HG03135 (cell line): ENCODE data around the gene GRAMD1B.
A peak's percentile ranks its signal among the peaks of the same experiment; 100 is the strongest.
"Not testable (repeated sequence)": the region's sequence is repeated elsewhere in the genome, so short reads cannot be mapped to it uniquely, and the experiment has no call there.

Experiments used
- ATAC-seq: cut with Tn5 transposase; IDR thresholded peaks from one replicate; pipeline ENCODE4 v1.9.1; 2021; ENCODE audit warnings: mild to moderate bottlenecking, moderate library complexity; ENCODE audit not compliant: unreplicated experiment

The GRAMD1B gene

DNA sequence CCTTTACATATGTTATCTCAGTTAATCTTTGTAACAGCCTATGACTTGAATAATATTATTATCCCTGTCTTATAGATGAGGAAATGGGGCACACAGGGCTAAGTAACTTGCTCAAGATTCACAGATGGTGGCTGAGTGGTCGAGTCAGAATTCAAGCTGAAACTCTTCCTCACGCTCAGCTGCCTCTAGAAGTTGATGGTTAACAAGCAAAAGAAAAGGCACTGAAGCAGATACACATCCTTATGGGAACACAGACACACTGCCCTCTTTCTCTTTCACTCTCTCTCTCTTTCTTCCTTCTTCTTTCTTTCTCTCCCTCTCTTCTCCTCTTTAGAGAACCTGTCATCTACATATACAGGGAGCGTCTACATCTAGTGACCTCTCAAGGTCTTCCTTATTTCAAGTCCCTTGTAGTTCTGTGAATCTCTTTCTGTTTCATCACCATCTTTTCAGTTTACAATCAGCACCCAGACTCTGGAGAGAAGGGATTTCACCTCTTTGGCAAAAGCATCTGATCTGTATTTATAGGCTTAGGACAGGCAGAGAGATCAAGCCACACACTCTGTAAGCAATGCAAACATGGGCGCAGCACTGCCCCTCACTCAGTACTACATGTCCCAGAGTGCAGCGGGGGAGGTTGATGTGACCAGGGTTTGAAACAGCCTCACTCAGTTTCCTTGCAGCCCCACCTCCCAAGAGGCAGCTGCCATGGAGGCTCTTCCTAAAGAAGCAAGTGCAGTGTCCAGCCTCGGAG, 75.7 kb downstream of the GRAMD1B start:
- peak; percentile 82 for ATAC-seq

- no peak for ATAC-seq
These were observed 77.0 kb downstream of the GRAMD1B start for GRCh38 chr11:123507043-123507442.

- no peak for ATAC-seq
These were observed 79.9 kb downstream of the GRAMD1B start for GRCh38 chr11:123509737-123510578.

DNA sequence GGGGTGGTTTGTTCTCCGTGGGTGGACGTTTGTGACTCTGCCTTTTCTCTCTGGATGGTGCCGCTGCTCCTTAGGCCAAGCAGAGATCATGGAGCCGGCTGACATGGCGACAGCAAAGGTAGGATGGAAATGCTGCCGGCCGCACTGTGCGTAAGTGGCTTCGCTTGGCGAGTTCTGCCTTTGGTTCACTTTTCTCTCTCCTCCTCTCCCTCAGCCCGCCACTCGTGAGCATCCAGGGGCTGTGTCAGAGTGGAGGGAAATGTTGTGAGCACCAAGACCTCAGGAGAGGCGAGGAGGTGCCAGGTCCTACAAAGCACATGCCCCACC, 80.5 kb downstream of the GRAMD1B start:
- no peak for ATAC-seq

DNA sequence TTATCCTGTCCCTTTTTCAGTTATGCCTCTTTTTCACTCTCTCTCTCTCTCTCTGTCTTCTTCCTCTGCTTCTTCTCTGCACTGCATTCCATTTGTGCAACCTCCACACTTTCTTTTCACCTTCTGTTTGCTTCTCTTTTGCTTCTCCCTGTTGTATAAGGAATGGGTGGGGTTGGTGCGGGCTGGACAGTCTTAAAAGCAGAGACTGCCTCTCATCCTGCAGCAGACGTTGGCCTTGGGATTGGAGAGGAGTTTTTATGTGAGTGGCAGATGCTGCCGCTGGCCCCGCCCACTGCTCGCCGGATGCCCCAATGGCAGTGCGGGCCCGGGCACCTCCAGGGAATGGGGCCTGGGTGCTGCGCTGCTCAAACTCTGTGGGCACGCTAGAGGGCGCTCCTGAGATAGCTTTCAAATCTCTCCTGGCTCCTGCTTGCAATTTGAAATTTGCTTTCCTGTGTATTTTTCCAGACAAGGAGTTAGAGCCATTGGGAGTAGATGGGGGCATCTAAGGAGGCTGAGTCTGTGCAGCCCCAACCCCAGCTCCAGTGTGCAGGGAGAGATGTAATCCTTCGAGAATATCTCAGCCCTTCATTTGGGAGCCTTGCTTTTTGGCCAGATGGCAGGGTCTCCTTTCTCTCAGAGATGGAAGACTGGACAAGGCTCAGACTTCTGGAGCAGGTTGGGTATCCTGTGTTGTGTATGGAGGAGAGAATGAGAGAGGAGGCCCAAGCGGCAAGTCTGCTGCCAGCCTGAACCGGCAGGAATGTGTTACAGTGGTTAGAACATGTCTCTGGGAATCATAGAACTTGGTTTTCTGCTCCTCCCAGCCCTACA, 81.2 kb downstream of the GRAMD1B start:
- ATAC-seq: peak; percentile 88

- not testable (repeated sequence) for ATAC-seq
These were observed 83.2 kb downstream of the GRAMD1B start for GRCh38 chr11:123513309-123513708.

GRCh38 chr11:123516238-123516637, 86.2 kb downstream of the GRAMD1B start:
- no peak for ATAC-seq

DNA sequence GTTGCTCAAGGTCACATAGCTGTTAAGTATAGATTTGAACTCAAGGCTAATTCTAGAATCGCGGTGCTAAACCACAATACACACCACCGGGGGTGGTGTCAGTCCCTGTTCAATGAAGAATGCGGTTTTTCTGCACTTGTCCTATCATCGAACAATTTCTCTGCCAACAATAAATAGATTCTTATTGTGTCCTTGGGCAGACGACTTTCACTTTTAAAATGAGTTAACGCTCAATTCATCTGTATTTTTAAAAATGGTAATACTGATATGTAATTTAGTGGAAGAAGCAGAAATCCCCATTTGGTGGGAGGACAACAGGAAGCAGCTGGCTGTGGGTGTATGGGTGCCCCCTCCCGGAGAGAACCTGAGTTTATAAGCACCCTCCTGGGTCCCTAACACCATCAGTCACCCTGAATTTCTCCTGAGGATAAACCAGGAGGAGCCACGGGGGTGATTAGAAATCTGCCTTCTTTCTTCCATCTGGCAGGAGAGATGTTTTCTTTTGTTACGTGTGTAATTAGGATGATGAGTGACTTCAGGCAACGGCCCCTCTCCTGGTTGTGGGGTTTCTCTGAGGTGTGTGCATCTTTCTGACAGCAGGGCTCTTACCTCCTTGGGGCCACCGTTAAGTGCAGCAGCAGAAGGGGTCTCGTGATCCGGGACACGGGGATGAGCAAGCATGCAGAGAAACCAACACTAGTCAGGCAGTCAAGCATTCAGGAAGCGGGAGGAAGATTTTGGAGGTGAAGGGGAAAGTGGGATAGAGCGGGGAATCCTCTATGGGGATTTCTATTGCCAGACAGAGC, 87.7 kb downstream of the GRAMD1B start:
- ATAC-seq: peak; percentile 33

- peak; percentile 50 for ATAC-seq
These were observed 88.5 kb downstream of the GRAMD1B start for GRCh38 chr11:123518496-123519054.

DNA sequence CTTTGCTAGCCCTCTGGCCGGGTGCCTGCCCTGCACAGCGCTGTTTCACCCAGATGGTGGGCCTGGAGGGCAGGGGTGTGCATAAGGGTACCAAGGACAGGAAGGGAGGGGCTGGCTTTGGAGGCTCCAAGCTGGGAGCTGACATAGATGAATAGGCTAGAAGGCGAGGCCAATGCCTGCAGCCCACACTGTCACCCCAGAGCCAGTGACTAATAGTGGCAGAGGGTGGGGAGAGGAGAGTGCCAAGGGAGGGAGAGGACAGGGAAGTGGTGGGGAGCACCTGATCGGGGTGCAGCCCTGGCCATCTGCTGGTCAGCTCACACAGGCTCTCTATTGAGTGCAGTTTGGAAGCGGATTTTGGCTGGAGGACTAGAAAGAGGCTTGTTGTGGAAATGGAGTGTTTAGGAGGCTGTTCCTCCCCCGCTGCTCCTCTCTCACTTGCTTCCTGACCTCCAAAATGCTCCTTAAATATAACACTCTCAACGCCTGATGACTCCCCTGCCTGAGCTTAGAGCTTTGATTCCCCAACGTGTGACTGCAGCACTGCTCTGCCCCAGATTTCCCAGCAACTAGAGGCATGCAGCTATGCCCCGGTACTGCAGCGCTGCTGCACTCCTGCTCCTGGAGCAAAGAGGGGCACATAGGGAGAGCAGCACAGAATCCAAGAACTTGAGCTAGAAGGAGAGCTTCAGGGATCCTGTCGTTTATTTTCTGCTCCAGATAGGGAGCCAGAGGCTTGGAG, 89.2 kb downstream of the GRAMD1B start:
- no peak for ATAC-seq

DNA sequence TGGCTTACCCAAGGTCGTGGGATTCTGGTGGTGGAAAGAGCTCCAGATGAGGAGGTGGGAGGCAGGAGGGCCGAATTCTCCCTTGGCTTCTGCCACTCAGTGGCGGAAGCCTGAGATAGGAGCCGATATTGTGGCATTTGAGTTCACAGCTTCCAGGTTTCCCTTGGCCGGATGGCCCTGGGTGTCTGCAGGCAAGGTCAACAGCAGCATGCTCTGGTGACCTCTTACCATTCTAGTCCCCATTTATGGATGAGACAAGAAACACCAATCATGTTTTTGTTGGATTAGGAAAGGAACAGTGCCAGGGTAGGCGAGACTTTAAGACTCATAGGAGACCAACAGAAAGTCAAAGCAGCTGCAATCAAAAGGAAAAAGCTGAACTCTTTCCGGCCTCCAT, 89.7 kb downstream of the GRAMD1B start:
- ATAC-seq: no peak

DNA sequence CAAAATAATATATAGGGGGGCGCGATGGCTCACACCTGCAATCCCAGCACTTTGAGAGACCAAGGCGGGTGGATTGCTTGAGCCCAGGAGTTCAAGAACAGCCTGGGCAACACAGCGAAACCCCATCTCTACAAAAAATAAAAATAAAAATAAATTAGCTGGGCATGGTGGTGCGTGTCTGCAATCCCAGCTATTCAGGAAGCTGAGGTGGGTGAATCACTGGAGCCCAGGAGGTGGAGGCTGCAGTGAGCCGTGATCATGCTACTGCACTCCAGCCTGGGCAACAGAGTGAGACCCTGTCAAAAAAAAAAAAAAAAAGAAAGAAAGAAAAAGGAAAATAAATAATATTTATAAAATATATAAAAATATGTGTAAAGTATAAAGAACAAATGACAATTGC, 90.4 kb downstream of the GRAMD1B start:
- ATAC-seq: not testable (repeated sequence)

DNA sequence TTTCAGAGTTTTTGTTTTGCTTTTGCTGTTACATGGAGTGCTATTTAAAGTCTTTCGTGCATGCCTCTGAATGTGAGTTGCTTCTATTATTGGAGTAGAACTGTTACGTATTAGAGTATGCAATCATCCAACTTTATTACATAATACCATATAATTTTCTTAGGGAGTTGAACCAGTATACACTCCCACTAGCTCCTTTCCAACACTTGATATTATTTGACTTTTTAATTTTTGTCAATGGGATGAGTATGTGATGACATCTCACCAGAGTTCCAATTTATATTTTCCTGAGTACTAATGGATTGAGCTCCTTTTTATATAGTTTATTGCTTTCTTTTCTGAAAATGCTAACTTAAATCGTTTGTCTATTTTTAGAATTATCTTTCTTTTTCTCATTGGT, 90.9 kb downstream of the GRAMD1B start:
- no peak for ATAC-seq

DNA sequence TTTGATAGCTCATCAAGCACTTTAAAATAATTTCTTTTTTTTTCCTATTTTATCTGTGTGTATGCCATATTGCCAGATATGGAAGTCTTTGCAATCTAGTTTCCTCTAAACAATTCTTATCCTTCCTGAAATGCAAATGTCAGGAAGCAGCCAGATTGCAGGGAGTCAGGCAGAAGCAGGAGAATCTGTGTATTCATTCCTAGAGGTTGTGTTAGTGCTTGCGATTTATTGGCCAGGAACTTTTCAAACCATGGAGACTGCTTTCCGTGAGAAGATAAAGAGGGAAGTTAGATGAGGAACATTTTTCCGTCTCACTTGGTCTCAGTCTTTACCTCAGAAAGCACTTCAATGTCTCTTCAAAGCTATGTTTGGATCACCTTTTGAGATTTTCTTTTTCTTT, 91.9 kb downstream of the GRAMD1B start:
- no peak for ATAC-seq

DNA sequence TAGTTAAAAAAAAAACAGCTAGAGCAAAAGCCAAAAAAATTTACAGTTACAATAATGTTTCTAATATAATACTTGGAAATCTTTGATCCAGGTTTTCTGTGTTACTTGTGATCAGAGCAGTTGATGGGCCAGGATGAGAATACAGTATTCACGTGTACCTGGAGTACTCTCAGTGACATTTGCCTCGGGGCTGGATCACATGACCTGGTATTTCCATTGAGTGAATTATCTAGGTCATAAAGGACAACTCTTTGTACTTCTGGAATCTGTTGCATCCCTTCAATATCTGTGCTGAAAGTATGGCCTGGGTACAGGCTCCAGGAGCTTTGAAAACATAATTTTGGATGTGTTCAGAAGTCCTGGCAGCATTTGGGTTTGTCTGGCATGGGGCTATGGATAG, 93.5 kb downstream of the GRAMD1B start:
- ATAC-seq: no peak

GRCh38 chr11:123525097-123525496, 95.0 kb downstream of the GRAMD1B start:
- ATAC-seq: no peak

DNA sequence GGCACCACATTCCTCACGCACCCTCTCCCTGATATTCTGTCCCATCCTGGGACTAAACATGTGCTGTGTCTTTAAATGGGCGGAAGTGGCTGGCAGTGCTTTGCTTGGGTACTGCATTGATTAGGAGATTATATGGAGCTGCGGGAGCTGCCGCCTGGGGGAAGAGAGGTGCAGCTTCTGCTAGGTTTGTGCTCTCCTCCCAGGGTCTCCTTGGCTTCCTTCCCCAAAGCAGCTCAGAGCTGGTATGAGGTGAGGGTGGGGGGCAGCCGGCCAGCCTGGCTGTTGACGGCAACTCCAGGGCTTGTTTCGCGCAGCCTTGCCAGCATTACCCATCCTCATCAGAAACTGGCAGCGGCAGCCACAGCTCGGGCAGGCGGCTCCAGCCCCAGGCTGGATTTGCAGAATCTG, 95.4 kb downstream of the GRAMD1B start:
- ATAC-seq: no peak

GRCh38 chr11:123526027-123526805, 96.1 kb downstream of the GRAMD1B start:
- no peak for ATAC-seq

- ATAC-seq: no peak
These were observed 96.8 kb downstream of the GRAMD1B start for GRCh38 chr11:123526918-123527317.
